T-helper 22 cell (primary cell): ENCODE results near the gene PTPRN2.
"Not testable (repeated sequence)": the region's sequence is repeated elsewhere in the genome, so short reads cannot be mapped to it uniquely, and the experiment has no call there.

ENCODE experiments used
- DNase-seq: peaks from one replicate; pipeline ENCODE4 v3.0.0-alpha.2; 2020; ENCODE audit warnings: low read depth

Gene PTPRN2

GRCh38 chr7:158550886-158551452 is 36.7 kb downstream of the PTPRN2 start:
- DNase-seq = no peak

GRCh38 chr7:158550394-158550700 is 37.3 kb downstream of the PTPRN2 start:
- no peak for DNase-seq

- no peak for DNase-seq
Observed at GRCh38 chr7:158549616-158550393, 37.8 kb downstream of the PTPRN2 start.

- no peak for DNase-seq
Observed at GRCh38 chr7:158549176-158549615, 38.4 kb downstream of the PTPRN2 start.

DNA sequence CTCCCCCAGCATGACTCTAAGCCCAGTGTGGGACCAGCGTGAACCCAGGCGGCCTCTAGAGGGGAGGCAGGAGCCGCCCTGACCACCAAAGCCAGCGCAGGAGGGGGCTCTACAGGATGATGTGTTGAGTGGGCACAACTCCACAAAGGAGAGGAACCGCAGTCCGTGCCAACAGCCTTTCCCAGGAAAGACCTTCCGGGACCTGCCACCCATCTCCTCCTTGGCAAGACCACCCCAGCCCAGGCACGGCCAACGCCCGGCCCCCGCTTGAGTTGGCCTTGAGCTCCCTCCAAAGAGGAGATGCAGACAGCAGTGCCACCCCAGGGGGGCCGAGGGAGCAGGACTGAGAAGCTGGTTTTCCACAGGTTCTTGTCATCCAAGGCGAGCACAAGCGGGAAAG is 38.9 kb downstream of the PTPRN2 start:
- no peak for DNase-seq

- DNase-seq = no peak
Observed at GRCh38 chr7:158547817-158548216, 39.8 kb downstream of the PTPRN2 start.

GRCh38 chr7:158546626-158547025 is 41.0 kb downstream of the PTPRN2 start:
- no peak for DNase-seq

DNA sequence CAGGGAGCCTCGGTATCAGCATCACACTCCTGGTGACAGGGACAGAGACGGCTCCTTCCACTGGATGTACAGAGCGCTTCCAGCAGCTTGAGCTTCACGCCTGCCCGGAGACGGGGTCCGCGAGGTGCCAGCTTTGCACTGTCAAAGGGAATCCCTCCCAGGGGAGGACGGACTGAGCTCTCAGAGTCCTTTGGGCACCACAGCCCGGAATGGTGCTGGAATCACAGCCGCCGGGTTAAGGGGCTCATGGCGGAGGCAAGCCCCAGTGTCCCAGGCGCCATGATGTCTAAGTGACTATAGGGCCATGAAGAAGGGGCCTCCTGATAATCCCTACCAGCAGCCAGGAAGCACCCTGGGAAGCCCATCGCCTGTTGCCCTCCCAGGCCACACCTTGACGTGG is 41.4 kb downstream of the PTPRN2 start:
- DNase-seq = no peak

GRCh38 chr7:158544708-158545107 is 42.9 kb downstream of the PTPRN2 start:
- no peak for DNase-seq

- DNase-seq = no peak
Observed at GRCh38 chr7:158543840-158544239, 43.8 kb downstream of the PTPRN2 start.

GRCh38 chr7:158542651-158543566 is 44.7 kb downstream of the PTPRN2 start:
- DNase-seq = no peak

DNA sequence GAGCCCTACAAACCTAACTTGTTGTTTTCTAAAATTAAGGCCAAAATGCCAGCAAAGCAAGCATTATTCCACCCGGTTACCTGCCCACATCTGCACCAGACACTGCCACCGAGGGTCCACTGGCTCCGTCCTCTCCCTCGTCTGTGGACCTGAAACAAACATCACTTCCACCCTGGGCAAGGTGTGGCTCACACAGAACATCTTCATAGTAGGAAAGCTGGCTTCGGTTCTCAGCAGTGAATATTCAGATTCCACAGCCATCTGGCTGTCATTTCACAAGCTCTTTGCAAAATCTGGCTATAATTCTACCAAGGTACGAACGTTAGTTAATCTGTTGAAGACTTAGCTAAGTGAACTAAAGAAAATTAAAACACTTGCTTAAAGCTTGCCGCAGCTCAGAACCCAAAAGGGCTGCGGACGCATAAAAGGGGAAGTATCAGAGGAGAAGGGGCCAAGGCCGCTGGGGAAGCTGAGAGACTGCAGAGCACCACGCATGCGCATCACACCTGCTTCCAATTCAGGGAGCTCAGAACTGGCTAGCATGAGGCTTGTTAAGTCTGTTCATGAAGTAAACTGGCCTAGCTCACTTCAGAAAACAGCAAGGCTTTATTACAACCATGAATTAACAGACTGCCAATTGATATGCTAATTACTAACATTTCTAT is 46.1 kb downstream of the PTPRN2 start:
- DNase-seq = no peak

DNA sequence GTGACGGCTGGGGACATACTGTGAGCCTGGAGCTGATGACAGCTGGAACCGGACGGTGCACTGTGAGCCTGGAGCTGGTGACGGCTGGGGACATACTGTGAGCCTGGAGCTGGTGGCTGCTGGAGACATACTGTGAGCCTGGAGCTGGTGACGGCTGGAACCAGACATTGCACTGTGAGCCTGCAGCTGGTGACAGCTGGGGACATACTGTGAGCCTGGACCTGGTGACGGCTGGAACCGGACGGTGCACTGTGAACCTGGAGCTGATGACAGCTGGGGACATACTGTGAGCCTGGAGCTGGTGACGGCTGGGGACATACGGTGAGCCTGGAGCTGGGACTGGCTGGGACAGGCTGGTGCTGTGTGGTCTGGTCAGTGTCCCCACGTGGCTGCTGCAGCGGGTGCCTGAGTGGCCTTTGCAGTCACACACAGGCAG is 47.9 kb downstream of the PTPRN2 start:
- no peak for DNase-seq

DNA sequence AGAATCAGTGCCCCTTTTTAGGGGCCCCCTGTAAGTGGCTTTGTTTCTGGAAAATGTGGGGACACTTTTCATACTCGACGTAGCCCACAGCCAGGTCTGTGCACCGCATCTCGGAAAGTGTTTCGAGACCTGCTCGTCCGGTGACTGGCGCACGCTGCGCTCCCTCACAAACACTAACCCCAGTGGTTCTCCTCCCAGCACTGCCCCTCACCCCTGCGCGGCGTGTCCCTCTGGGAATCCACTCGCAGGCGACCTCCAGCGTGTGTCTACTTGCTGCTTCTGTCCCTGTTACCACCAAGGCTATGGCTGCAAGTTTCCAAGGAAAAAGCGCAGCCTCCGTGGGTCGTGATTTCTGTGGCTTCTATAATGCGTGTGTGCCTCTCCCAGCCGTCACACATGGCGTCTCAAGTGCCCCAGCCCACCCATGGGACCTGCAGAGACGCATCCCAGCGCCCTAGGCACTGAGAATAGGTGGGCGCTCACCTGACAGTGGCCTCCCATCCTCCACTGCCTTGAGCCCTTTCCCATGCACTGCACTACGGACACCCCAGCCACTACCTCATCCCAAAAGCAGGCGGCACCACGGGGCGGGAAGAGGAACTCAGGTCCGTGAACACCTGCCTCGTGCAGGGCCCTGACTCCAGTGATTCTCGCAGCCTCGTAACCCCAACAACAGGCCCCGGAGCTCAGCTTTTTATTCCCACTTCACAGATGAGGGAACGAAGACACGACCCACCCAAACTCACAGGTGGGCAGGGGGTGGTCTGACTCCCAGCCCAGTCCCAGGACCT is 49.3 kb downstream of the PTPRN2 start:
- DNase-seq = no peak

GRCh38 chr7:158537516-158537882 is 50.1 kb downstream of the PTPRN2 start:
- DNase-seq = no peak

GRCh38 chr7:158536871-158537515 is 50.6 kb downstream of the PTPRN2 start:
- no peak for DNase-seq

DNA sequence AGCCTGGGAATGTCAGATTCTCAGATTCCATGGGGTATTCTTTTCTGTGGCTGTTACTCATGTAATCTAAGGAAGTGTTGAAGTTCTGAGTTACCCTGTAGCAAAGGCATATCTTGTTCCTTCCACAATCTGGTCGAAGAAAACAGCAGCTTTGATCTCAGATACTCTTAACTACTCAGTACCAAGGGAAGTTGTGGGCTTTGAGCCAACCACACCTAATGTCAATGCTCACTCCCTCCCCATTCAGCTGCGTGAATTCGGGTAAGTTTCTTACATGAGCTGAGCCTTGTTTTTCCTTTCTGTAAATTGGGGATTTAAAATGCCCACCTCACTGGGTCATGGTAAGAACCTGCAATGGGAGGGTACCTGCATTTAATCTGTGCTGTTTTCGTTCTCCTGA is 52.5 kb downstream of the PTPRN2 start:
- no peak for DNase-seq

- no peak for DNase-seq
Observed at GRCh38 chr7:158534598-158534997, 53.0 kb downstream of the PTPRN2 start.

DNA sequence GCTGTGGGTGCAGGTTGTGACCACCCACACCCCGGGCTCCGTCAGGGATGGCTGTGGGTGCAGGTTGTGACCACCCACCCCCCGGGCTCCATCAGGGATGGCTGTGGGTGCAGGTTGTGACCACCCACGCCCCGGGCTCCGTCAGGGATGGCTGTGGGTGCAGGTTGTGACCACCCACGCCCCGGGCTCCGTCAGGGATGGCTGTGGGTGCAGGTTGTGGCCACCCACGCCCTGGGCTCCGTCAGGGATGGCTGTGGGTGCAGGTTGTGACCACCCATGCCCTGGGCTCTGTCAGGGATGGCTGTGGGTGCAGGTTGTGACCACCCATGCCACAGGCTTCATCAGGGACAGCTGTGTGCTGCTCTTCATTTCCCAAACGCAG is 53.5 kb downstream of the PTPRN2 start:
- not testable (repeated sequence) for DNase-seq

DNA sequence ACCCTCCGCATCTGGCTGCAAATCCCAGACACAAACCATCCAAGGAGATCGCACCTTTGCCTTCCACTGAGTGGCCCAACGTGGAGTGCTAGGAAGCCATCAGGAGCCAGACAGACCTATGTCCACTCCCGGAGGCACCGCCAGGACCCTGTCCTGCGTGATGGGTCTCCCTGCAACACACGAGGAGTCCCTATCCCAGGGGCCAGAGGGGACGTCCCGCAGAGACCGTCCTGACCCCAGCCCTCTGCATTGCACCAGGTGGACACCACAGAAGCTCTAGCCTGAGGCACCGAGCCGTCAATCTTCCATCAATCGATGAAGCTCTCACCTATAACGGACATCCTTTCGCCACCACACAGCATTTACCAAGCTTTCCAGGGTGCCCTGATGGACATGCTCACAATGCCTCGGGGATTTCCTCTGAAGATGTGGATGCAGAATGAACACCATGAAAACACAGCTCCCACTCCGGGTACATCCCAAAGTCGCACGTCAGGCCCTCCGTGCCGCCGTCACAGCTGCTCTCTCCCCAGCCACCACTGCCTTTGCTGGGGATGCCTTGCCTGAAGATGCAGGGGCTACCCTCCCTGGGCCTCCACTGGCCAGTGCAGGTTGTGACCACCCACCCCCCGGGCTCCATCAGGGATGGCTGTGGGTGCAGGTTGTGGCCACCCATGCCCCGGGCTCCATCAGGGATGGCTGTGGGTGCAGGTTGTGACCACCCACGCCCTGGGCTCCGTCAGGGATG is 54.1 kb downstream of the PTPRN2 start:
- no peak for DNase-seq
